OCI-LY7 (cell line): ENCODE results near the gene CDC42. TPM values are rescaled to one million over a fixed set of nuclear protein-coding genes. Genes with fewer than 3 reads are reported as not detected.

Experiments
- BruUV-seq: library from RNA; stranded (reverse); fragments of 400-500 nt; replicated peaks from 2 replicates; lab custom pipeline; 2021; lab: Mats Ljungman, UMichigan
- CTCF ChIA-PET: fragments of 300-600 bp; sonication (Branson Sonifier 250); formaldehyde crosslinking; loops from one replicate; lab custom pipeline; 2022; ENCODE audit warnings: antibody characterized with exemption; ENCODE audit not compliant: unreplicated experiment; lab: Charles Lee
- POLR2A ChIA-PET: fragments of 300-600 bp; sonication (Branson Sonifier 250); formaldehyde crosslinking; loops from one replicate; lab custom pipeline; 2022; ENCODE audit warnings: antibody characterized with exemption; lab: Charles Lee
- DNase-seq: peaks from one replicate; pipeline ENCODE4 v3.0.0-alpha.2; 2015; ENCODE audit warnings: low spot score
- H2AFZ ChIP-seq: fragments of 200-600 bp; sonication (generic), shearing (Covaris generic); 2 replicates; pipeline ENCODE4 v1.6.1; 2014; ENCODE audit warnings: mild to moderate bottlenecking, antibody characterized with exemption, low read length, moderate library complexity
- H3K27ac ChIP-seq: fragments of 200-600 bp; sonication (generic); 2 replicates; pipeline ENCODE4 v1.5.1; 2014; ENCODE audit warnings: mixed run types, low read depth, mild to moderate bottlenecking, moderate library complexity, low read length, inconsistent platforms; ENCODE audit not compliant: poor library complexity, severe bottlenecking
- H3K36me3 ChIP-seq: fragments of 200-600 bp; sonication (generic); 2 replicates; pipeline ENCODE4 v1.6.1; 2014; ENCODE audit warnings: mild to moderate bottlenecking, antibody characterized with exemption, low read length, moderate library complexity, mixed read lengths; ENCODE audit not compliant: insufficient read depth
- H3K4me1 ChIP-seq: fragments of 200-600 bp; sonication (generic); 2 replicates; pipeline ENCODE4 v1.5.1; 2014; ENCODE audit warnings: mild to moderate bottlenecking, low read length; ENCODE audit not compliant: insufficient read depth, poor library complexity, severe bottlenecking
- H3K4me2 ChIP-seq: fragments of 200-600 bp; sonication (generic); 2 replicates; pipeline ENCODE4 v1.6.1; 2014; ENCODE audit warnings: mild to moderate bottlenecking, low read length
- H3K4me3 ChIP-seq: fragments of 200-600 bp; sonication (generic); 2 replicates; pipeline ENCODE4 v1.5.1; 2014; ENCODE audit warnings: mild to moderate bottlenecking, low read depth, low read length; ENCODE audit not compliant: poor library complexity, severe bottlenecking
- H3K79me2 ChIP-seq: fragments of 200-600 bp; sonication (generic); 2 replicates; pipeline ENCODE4 v1.6.1; 2016; ENCODE audit warnings: low read depth, mild to moderate bottlenecking, low read length, moderate library complexity, mixed read lengths; ENCODE audit not compliant: insufficient read depth
- H3K9me2 ChIP-seq: fragments of 200-600 bp; sonication (generic); 2 replicates; pipeline ENCODE4 v1.6.1; 2016; ENCODE audit warnings: mild to moderate bottlenecking, low read length, mixed read lengths; ENCODE audit not compliant: insufficient read depth
- H3K9me3 ChIP-seq: fragments of 200-600 bp; sonication (generic); 2 replicates; pipeline ENCODE4 v1.6.1; 2014; ENCODE audit warnings: mild to moderate bottlenecking, mixed run types, low read length, mixed read lengths
- H4K20me1 ChIP-seq: fragments of 200-600 bp; sonication (generic); 2 replicates; pipeline ENCODE4 v1.6.1; 2014; ENCODE audit warnings: mild to moderate bottlenecking, antibody characterized with exemption, low read length, moderate library complexity, mixed read lengths; ENCODE audit not compliant: insufficient read depth
- EZH2phosphoT487 ChIP-seq: fragments of 200-600 bp; sonication (generic); IDR thresholded peaks from 2 replicates; pipeline ENCODE4 v1.6.1; 2018; ENCODE audit warnings: low read depth, borderline replicate concordance, mild to moderate bottlenecking, mixed run types, antibody characterized with exemption, low read length, moderate library complexity, mixed read lengths
- intact Hi-C: fragments of 100-400 bp; cut with micrococcal nuclease; formaldehyde crosslinking; loops from one replicate; pipeline ENCODE4 v1.10.0; 2022; ENCODE audit not compliant: unreplicated experiment
- total RNA-seq, 2 experiments: library from RNA; depleted of rRNA in 1 of 2; stranded (reverse); fragments of >200 nt in 1 of 2; shearing (Covaris generic) in 1 of 2; gene quantifications; 2 replicates each; pipeline ENCODE4 v1.2.3, GENCODE V29; 2014 to 2022
- TF ChIP-seq, protein P1 (sequence below): fragments of 200-600 bp; sonication (generic); conservative IDR thresholded peaks from 2 replicates; pipeline ENCODE4 v1.5.1; 2014; ENCODE audit warnings: mild to moderate bottlenecking, antibody characterized with exemption, low read length, moderate library complexity, mixed read lengths

The CDC42 gene
- total RNA-seq, 2 experiments from 2014 or later, result 109 to 157 TPM

DNA sequence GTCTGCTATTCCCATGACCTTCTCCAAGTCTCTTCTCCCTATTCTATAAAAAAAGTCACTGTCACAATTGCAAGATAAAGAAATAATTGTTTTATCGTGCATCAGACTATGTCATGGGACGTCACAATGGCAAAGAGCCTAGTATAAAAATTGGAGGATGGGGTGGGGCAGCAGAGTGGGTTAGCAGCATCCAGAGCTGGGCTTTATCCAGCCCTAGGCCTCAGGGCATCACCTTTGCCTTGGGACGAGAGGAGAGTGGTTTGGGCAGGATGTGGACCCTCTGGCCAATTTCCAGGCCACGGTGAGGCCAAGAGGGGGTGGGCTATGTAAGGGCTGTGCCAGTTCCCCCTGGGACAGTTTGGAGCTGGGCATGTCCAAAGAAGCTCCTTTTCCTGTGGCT is 64.7 kb downstream of the CDC42 start:
- intact Hi-C loops, result no loop called here
- TF ChIP-seq, protein P1, sequence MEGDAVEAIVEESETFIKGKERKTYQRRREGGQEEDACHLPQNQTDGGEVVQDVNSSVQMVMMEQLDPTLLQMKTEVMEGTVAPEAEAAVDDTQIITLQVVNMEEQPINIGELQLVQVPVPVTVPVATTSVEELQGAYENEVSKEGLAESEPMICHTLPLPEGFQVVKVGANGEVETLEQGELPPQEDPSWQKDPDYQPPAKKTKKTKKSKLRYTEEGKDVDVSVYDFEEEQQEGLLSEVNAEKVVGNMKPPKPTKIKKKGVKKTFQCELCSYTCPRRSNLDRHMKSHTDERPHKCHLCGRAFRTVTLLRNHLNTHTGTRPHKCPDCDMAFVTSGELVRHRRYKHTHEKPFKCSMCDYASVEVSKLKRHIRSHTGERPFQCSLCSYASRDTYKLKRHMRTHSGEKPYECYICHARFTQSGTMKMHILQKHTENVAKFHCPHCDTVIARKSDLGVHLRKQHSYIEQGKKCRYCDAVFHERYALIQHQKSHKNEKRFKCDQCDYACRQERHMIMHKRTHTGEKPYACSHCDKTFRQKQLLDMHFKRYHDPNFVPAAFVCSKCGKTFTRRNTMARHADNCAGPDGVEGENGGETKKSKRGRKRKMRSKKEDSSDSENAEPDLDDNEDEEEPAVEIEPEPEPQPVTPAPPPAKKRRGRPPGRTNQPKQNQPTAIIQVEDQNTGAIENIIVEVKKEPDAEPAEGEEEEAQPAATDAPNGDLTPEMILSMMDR, result no peak
- TF ChIP-seq EZH2phosphoT487, result no peak
- CTCF ChIA-PET, result no interaction called here
- H3K9me3 ChIP-seq, result no peaks in the 10 kb centered on the region
- no peaks in the 10 kb centered on the region for H4K20me1 ChIP-seq
- H3K27ac ChIP-seq, result no peak overlapping the region
- no peaks in the 10 kb centered on the region for H3K9me2 ChIP-seq
- BruUV-seq, result no TSS peak
- no peak overlapping the region for H3K4me3 ChIP-seq
- no peak overlapping the region for H3K4me2 ChIP-seq
- peaks cover 9% of the 10 kb centered on the region; the same call in 1 of the 2 replicates for H3K36me3 ChIP-seq
- no peak overlapping the region for H2AFZ ChIP-seq
- POLR2A ChIA-PET, result no interaction called here
- no peaks in the 10 kb centered on the region for H3K79me2 ChIP-seq
- H3K4me1 ChIP-seq, result peaks cover 19% of the 10 kb centered on the region
- DNase-seq, result no peak

DNA sequence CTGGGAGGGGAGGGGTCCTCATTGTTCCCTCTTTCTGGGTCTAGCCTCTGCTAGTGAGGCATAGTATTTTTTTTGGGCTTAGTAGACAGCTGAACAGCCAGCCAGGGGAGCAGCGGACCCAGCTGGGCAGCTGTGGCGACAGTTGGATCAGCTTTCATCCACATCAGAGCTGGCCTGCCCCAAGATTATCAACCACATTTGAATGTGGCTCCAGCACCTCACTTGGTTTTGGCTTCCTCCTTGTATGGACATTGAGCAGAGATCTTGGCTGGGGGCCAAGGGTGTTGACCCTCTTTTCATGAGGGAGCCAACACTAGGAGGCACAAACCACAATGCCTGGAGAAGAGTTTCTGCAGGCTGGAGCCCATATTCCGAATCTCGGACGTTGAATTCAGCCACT is 65.3 kb downstream of the CDC42 start:
- Histone ChIP-seq H3K4me3 (no peak overlapping the region), H3K9me2 (no peaks in the 10 kb centered on the region), H3K9me3 (no peaks in the 10 kb centered on the region), H2AFZ (no peak overlapping the region), H3K36me3 (peaks cover 9% of the 10 kb centered on the region; the same call in 1 of the 2 replicates), H4K20me1 (no peaks in the 10 kb centered on the region), H3K79me2 (no peaks in the 10 kb centered on the region), H3K27ac (no peak overlapping the region), H3K4me1 (peaks cover 19% of the 10 kb centered on the region), H3K4me2 (no peak overlapping the region)
- POLR2A ChIA-PET, result no interaction called here
- no peak for TF ChIP-seq EZH2phosphoT487
- TF ChIP-seq, protein P1, result no peak
- intact Hi-C loops, result no loop called here
- no peak for DNase-seq
- no TSS peak for BruUV-seq
- CTCF ChIA-PET, result interaction anchor here (0.7 kb wide), 1 partner anchor 19 kb away, joined by 3 read pairs; no protein-coding TSS in a partner anchor

DNA sequence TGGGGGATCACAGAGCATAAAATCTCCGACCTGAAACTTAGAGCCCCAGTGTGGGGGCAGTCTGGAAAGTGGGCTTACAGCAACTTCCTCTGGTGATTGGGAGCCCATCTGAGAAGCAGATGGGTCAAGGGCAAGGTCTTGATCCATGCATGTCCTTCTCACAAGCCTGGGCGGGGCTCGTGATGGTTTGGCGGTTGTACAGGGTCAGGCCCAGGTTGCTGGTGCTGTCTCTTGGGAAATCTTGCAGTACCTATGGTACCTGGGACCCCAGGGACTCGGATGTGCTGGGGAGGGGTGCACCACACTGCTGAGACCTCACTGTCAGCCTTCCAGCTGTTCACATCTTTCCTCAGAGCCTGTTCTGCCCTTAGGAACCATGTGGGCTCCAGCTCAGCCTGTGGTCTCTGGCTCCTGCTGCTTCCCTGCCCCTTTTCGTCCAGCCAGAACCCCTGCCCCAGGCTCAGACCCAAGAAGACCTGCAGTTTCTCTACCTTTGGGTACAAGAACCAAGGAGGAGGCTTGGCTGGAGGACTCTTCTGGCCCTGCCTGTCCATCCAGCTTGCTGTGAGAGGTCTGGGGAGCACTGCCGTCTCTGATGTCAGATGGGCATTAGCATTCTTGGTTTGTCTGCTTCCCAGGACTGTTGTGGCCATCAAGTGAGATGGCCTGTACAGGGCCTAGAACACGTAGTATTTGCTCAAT is 65.9 kb downstream of the CDC42 start:
- ChIA-PET CTCF (interaction anchor here (0.7 kb wide), 1 partner anchor 20 kb away, joined by 3 read pairs; no protein-coding TSS in a partner anchor), POLR2A (no interaction called here)
- Histone ChIP-seq H3K36me3 (peaks cover 9% of the 10 kb centered on the region; the same call in 1 of the 2 replicates), H3K9me3 (no peaks in the 10 kb centered on the region), H3K9me2 (no peaks in the 10 kb centered on the region), H3K27ac (no peak overlapping the region), H3K4me1 (peaks cover 19% of the 10 kb centered on the region), H3K79me2 (no peaks in the 10 kb centered on the region), H2AFZ (no peak overlapping the region), H3K4me2 (0 out of 2 replicates have a peak overlapping the region, but pooled peaks have one; percentile 2), H4K20me1 (no peaks in the 10 kb centered on the region), H3K4me3 (no peak overlapping the region)
- DNase-seq, result no peak
- intact Hi-C loops, result no loop called here
- BruUV-seq, result no TSS peak
- TF ChIP-seq, protein P1, result no peak
- no peak for TF ChIP-seq EZH2phosphoT487
